NCI-H187 treated with DMSO at 0.1 percent for 48 hours (cell line): ENCODE results near the gene CARNS1.
"Not testable (repeated sequence)": the region's sequence is repeated elsewhere in the genome, so short reads cannot be mapped to it uniquely, and the experiment has no call there.

Experiments used
- DNase-seq: peaks from one replicate; lab custom pipeline; 2025; lab: John Stamatoyannopoulos, UW

The CARNS1 gene

GRCh38 chr11:67465530-67465929, 50.1 kb downstream of the CARNS1 start:
- not testable (repeated sequence) for DNase-seq

GRCh38 chr11:67466367-67466766, 50.9 kb downstream of the CARNS1 start:
- DNase-seq, result no peak

GRCh38 chr11:67466962-67467771, 51.7 kb downstream of the CARNS1 start:
- no peak for DNase-seq

- DNase-seq, result no peak
These were observed 52.6 kb downstream of the CARNS1 start for GRCh38 chr11:67468056-67468455.

GRCh38 chr11:67468456-67468758, 52.9 kb downstream of the CARNS1 start:
- no peak for DNase-seq

GRCh38 chr11:67468759-67469507, 53.5 kb downstream of the CARNS1 start, which contains the start of gene TMEM134:
TMEM134 (minus strand) TSS chr11:67469251; CDS start chr11:67469192, 59 bp downstream.
- no peak for DNase-seq

GRCh38 chr11:67469508-67469811, 54.0 kb downstream of the CARNS1 start:
- DNase-seq, result no peak

- DNase-seq, result no peak
These were observed 55.0 kb downstream of the CARNS1 start for GRCh38 chr11:67470337-67471002.

GRCh38 chr11:67472882-67473281, 57.4 kb downstream of the CARNS1 start:
- no peak for DNase-seq
